ENCODE measurements around the gene LBHD1.
A peak's percentile ranks its signal among the peaks of the same experiment; 100 is the strongest.
"Not testable (repeated sequence)": the region's sequence is repeated elsewhere in the genome, so short reads cannot be mapped to it uniquely, and the experiment has no call there.

The LBHD1 gene

GRCh38 chr11:62627713-62628112 lies 44.4 kb downstream of the LBHD1 start:
- DNase-seq, result peak in 1 of 10 donors; percentile 57
- intact Hi-C loops (cut with DNase I), result no loop called here

GRCh38 chr11:62622476-62623089 lies 49.5 kb downstream of the LBHD1 start:
- intact Hi-C loops (cut with DNase I), result loop anchor here (1.0 to 5.0 kb wide), 2 partner anchors 24 to 50 kb away; partner anchors contain the start of genes EEF1G and GANAB

DNA sequence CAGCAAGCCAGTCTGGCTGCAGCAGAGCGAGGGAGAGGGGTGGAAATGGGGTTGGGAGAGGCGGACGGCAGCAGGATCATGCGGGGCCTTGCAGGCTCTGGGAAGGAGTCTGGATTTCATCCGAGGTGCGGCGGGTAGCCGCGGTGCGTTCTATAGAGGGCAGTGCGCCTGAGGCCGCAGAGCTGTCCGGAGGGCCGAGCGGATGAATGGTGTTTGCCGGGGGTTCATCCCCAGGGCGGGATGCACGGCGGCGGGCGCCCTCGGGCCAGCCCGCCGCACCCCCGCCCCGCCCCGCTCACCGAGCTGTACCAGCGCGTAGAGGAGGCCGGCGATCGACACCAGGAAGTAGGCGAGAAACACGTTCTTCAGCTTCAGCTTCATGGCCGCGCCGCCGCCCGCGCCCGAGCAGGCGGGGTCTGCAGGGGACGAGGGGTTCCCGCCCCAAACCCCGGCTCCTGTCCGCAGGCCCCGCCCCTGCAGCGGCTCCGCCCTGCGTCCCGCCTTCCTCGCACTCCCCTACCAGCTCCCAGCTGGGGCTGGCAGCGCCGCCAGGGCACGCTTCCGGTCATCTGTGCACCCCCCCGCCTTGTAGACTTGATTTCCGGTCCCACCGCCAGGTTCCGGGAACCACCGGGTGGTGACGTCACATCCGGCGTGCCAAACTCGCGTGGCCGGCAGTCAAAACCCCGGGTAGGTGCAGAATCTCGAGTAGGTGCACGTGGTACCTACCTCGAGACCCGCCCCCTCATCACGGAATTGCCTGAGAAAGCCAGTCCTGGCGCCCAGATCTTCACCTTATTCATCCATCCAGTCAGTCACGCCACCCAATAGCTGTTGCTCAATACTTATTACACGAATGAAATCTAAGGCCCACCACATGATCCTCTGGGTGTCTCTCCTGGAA lies 50.2 kb downstream of the LBHD1 start, which contains the start of gene B3GAT3:
TSS of gene B3GAT3 (minus strand) at position 420 of the 904 bp plus-strand sequence. CDS start at position 381, 39 bp downstream.
- intact Hi-C loops (cut with DNase I), result loop anchor here (1.0 to 5.0 kb wide), 4 partner anchors 9 to 50 kb away; partner anchors contain the start of genes EEF1G, GANAB, MTA2 and ROM1
- DNase-seq, result peak; percentile 97 to 100 (median 98)

More at GRCh38 chr11:62622476-62623089, 49.5 kb downstream of the LBHD1 start:
- peak in 1 of 10 donors; percentile 18 for DNase-seq

- intact Hi-C loops (cut with DNase I), result loop anchor here (1.0 to 5.0 kb wide), 3 partner anchors 8 to 49 kb away; partner anchors contain the start of genes EEF1G, MTA2 and ROM1
- DNase-seq, result no peak
Observed at GRCh38 chr11:62621027-62621566, 51.0 kb downstream of the LBHD1 start.

DNA sequence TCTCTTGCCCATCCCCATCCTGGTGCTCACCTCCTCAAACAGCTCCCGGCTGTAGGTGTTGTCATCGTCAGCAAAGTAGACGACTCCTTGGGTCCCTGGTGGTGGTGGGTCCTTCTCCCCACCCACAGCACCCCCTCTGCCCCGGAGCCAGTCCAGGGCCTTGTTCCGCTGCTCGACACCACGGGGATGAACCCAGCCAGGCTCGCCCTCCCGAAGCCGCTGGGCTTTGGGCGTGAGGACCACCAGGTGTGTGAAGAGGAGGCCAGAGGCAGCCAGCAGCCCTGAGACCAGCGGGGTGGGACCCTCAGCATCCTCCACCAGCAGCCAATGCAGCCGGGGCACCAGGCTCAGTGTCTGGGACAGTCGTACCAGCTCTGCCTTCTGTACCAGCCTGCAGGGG lies 55.1 kb downstream of the LBHD1 start:
- DNase-seq; intact Hi-C loops (cut with DNase I): not testable (repeated sequence)

DNA sequence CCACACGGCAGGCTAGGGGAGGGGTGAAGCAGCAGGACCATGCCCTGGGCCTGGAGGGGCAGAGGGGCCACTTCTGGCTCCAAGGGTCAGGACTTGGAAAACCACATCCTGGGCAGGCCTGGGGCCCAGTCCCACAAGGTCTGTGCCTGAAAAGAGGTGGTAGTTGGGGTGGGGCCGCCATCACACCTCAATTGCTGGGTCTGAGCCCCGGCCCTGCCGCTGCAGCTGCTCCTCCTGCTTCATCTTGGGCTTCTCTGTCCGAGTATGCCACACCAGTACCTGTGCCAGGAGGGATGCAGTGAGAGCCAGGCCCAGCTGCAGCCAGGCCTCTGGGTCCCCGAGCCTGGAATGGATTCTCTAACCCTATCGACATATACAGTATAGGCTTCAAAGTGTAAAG lies 56.5 kb downstream of the LBHD1 start:
- DNase-seq, result no peak
- intact Hi-C loops (cut with DNase I), result no loop called here

DNA sequence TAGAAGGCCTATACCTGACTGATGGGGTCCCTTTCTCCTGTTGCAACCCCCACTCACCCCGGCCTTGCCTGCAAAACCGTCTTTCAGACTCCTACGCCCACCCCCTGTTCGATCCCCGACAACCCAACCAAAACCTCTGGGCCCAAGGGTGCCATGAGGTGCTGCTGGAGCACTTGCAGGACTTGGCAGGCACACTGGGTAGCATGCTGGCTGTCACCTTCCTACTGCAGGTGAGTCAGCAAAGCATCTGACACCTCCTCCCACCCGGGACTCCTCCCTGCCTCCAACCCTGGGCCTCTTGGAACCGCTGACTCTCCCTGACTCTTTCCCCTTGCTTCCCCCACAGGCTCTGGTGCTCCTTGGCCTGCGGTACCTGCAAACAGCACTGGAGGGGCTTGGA lies 57.8 kb downstream of the LBHD1 start:
- intact Hi-C loops (cut with DNase I), result no loop called here
- peak in 5 of 10 donors; percentile 28 to 87 (median 81) for DNase-seq

- intact Hi-C loops (cut with DNase I), result loop anchor here (1.0 kb wide), 1 partner anchor 8 kb away; the partner anchor contains the start of gene B3GAT3
- DNase-seq, result peak in 2 of 10 donors; percentile 13 to 87
Observed at GRCh38 chr11:62613291-62613778, 58.7 kb downstream of the LBHD1 start.
